T-helper 1 cell (primary cell): ENCODE data around the gene WDR93.
"Not testable (repeated sequence)": the region's sequence is repeated elsewhere in the genome, so short reads cannot be mapped to it uniquely, and the experiment has no call there.

Experiments
- DNase-seq, 5 donors: peaks; one replicate each; pipeline ENCODE4 v3.0.0-alpha.2; 2012 to 2020

The WDR93 gene

GRCh38 chr15:89686522-89686921 lies 4.1 kb upstream of the WDR93 start:
- no peak for DNase-seq

- DNase-seq, result not testable (repeated sequence)
Measured at GRCh38 chr15:89689930-89690275, 708 bp upstream of the WDR93 start.

- no peak for DNase-seq
Measured at GRCh38 chr15:89693091-89693490, 2.5 kb downstream of the WDR93 start.

- no peak for DNase-seq
Measured at GRCh38 chr15:89693696-89694095, 3.1 kb downstream of the WDR93 start.

- no peak for DNase-seq
Measured at GRCh38 chr15:89695198-89695597, 4.6 kb downstream of the WDR93 start.

GRCh38 chr15:89704411-89704810 lies 13.8 kb downstream of the WDR93 start:
- no peak for DNase-seq

GRCh38 chr15:89707577-89707976 lies 17.0 kb downstream of the WDR93 start:
- DNase-seq, result no peak

- DNase-seq, result no peak
Measured at GRCh38 chr15:89714775-89715174, 24.2 kb downstream of the WDR93 start.

GRCh38 chr15:89723031-89723430 lies 32.4 kb downstream of the WDR93 start:
- DNase-seq, result no peak

- DNase-seq, result no peak
Measured at GRCh38 chr15:89724621-89725020, 34.0 kb downstream of the WDR93 start.

GRCh38 chr15:89725064-89725463 lies 34.5 kb downstream of the WDR93 start:
- no peak for DNase-seq

- no peak for DNase-seq
Measured at GRCh38 chr15:89728254-89728653, 37.6 kb downstream of the WDR93 start.

- no peak for DNase-seq
Measured at GRCh38 chr15:89731275-89731674, 40.7 kb downstream of the WDR93 start.

- DNase-seq, result no peak
Measured at GRCh38 chr15:89732451-89733172, 42.0 kb downstream of the WDR93 start.

GRCh38 chr15:89735773-89736172 lies 45.2 kb downstream of the WDR93 start:
- no peak for DNase-seq

GRCh38 chr15:89740137-89740536 lies 49.5 kb downstream of the WDR93 start:
- DNase-seq, result peak in 3 of 5 donors; percentile 42 to 58 (median 52)

- DNase-seq, result no peak
Measured at GRCh38 chr15:89743011-89743410, 52.4 kb downstream of the WDR93 start.

- no peak for DNase-seq
Measured at GRCh38 chr15:89743594-89743993, 53.0 kb downstream of the WDR93 start.

GRCh38 chr15:89745131-89745530 lies 54.5 kb downstream of the WDR93 start:
- DNase-seq, result no peak

GRCh38 chr15:89745768-89746167 lies 55.2 kb downstream of the WDR93 start:
- DNase-seq, result no peak

GRCh38 chr15:89746386-89746780 lies 55.8 kb downstream of the WDR93 start:
- no peak for DNase-seq

GRCh38 chr15:89747708-89748682 lies 57.4 kb downstream of the WDR93 start:
- no peak for DNase-seq

- DNase-seq, result no peak
Measured at GRCh38 chr15:89749054-89749453, 58.4 kb downstream of the WDR93 start.

GRCh38 chr15:89749526-89749925 lies 58.9 kb downstream of the WDR93 start:
- DNase-seq, result no peak
